HG03039 (cell line): ENCODE measurements around the gene RBM38.
A peak's percentile ranks its signal among the peaks of the same experiment; 100 is the strongest.
"Not testable (repeated sequence)": the region's sequence is repeated elsewhere in the genome, so short reads cannot be mapped to it uniquely, and the experiment has no call there.

Experiments used
- ATAC-seq: cut with Tn5 transposase; IDR thresholded peaks from one replicate; pipeline ENCODE4 v1.9.1; 2021; ENCODE audit warnings: mild to moderate bottlenecking, moderate library complexity; ENCODE audit not compliant: unreplicated experiment

RBM38 gene

GRCh38 chr20:57390604-57391438 lies at the start of gene RBM38:
TSS of gene RBM38 (plus strand) at chr20:57391396. CDS start at chr20:57391582, 186 bp downstream.
- ATAC-seq: peak; percentile 41

DNA sequence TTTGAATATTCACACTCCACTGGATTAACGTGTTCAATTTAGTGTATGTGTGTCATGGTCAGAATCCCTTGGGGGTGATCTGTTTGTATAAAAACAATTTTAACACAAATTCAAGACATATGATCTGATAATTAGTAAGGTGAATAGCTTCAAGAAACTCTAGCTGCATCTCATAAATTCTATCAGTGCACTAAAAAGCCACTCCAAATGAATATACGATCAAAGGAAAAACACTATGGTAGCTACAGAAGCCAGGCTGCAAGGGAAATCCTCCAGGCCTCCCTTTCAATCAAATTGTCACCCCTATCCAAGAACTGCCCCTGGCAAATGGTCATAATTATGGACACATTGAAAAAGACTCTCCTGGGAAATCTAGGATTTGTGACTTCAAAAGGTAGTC lies 49.5 kb upstream of the RBM38 start:
- ATAC-seq: no peak

DNA sequence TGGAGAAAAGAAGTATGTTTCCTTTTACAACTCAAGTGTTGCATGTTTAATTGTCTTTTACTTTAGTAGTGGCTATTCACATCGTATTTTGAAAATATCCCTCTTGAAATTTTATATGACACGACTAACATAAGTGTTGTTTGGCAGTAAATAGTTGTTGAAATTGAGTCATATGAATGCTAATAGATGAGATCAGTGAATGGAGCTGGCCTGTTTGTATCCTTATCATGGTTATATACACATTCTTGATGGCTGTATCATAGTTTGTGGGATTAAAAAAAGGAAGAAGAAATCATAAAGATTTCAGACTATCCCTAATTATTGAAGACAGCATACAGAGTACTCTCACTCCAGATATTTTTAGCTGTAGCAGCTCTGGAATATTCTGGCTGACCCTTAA lies 48.4 kb upstream of the RBM38 start:
- no peak for ATAC-seq

GRCh38 chr20:57346477-57346876 lies 44.7 kb upstream of the RBM38 start:
- ATAC-seq: no peak

GRCh38 chr20:57347393-57347792 lies 43.8 kb upstream of the RBM38 start:
- no peak for ATAC-seq

DNA sequence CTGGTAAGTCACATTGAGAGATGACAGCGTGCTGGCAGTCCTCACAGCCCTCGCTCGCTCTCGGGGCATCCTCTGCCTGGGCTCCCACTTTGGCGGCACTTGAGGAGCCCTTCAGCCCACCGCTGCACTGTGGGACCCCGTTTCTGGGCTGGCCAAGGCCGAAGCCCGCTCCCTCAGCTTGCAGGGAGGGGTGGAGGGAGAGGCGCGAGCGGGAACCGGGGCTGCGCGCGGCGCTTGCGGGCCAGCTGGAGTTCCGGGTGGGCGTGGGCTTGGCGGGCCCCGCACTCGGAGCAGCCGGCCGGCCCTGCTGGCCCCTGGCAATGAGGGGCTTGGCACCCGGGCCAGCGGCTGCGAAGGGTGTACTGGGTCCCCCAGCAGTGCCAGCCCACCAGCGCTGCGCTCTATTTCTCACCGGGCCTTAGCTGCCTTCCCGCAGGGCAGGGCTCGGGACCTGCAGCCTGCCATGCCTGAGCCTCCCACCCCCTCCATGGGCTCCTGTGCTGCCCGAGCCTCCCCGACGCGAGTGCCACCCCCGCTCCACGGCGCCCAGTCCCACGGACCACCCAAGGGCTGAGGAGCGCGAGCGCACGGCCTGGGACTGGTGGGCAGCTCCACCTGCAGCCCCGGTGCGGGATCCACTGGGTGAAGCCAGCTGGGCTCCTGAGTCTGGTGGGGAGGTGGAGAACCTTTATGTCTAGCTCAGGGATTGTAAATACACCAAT lies 42.8 kb upstream of the RBM38 start:
- not testable (repeated sequence) for ATAC-seq

GRCh38 chr20:57348922-57349574 lies 42.1 kb upstream of the RBM38 start:
- ATAC-seq: not testable (repeated sequence)

DNA sequence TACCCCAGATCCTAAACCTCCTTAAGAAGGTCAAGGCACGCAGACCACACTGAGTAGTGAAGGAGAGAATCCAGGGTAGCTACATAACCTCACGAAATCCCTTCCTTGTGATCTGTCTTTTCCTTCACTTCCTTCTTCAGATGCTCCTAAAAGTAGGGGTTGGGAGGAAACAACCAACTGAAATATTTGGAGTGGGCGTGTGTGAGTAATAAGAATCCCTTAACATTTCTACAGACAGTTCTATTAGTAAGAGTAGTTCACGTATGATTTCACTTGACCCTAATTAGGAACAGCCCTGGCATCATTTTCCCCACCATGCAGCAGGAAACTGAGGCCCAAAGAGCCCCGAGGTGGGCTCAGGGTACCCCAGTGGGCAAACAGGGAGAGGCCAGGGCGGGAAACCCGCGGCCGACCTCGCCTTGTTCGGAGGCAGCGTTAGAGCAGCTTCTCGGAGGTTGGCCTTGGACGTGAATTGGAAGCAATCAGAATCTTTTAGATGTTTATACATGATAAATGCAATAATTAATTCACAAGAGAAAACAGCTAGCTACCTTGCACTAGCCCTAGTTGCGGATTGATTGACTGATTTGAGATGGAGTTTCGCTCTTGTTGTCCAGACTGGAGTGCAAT lies 41.0 kb upstream of the RBM38 start:
- ATAC-seq: no peak

GRCh38 chr20:57350726-57351041 lies 40.5 kb upstream of the RBM38 start:
- not testable (repeated sequence) for ATAC-seq

DNA sequence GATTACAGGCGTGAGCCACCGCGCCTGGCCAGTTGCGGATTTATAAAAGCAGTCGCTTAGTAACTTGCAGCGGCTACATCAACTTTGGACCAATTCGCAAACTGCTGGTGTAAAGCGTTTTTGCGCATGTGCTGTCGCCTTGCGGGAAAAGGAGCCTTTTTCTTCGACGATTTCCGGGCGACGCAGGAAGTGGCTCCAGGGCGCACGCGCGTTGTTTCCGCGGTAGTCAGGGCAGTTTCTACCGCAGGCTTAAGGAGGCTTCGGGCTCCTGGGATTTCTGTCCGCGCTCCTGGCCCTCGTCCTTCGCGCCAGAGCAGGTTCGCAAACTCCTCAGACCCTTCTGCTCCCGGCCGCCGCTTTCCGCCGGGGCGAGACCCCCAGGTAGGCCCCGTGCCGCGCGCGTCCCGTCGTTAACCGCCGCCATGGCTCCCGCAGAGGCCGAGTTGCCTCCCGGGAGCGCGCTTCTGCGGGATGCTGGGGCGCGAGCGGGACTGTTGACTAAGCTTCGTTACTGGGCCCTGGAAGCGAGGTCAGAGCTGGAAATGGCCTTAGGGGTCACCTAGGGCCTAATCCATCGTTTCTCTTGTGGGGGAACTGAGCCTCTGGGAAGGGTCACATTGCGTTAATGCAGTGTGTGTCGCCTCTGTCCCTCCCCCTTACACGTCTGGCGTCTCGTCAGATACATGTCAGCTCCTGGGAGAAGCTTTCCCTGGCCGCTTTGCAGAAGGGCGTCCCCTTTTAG lies 40.0 kb upstream of the RBM38 start, which contains the start of gene RAE1:
RAE1 (plus strand) TSS at position 214 of the 742 bp plus-strand sequence. CDS start 2,784 bp downstream, outside the sequence.
- peak; percentile 61 for ATAC-seq

- no peak for ATAC-seq
Observed at GRCh38 chr20:57352305-57352704, 38.9 kb upstream of the RBM38 start.

DNA sequence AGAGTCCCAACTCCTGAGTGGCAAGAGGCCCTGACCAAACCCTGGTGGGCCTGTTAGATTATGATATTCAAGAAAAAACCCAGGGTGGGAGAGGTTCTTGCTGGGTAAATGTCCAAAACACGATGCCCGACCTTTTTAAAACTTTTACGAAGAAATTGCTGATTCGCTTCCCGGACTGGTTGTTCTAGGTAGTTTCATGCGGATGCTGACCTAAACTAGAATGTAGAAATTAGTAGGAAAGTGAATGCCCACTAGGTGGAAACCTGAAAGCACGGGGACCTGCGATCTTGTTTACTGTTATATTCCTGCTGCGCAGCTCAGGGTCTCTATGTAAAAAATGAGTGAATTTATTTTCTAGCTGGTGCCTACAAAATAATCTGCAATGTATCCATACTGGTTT lies 37.8 kb upstream of the RBM38 start:
- no peak for ATAC-seq

DNA sequence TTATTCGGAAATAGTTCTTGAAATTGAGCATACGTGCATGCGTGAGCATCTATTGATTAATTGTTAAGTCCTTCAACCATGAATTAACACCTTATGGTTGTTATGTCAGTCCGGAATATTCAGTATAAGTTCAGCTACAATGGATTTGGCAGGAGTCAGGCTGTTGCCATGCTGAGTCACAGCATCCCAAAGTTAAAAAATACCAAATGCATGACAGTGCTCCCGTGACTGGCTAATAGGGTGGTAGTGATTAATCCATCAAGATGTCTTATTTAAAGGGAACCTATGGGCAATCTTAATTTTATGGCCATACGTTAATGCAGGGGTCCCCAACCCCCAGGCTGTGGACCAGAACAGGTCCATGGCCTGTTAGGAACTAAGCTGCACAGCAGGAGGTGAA lies 29.7 kb upstream of the RBM38 start:
- ATAC-seq: no peak

GRCh38 chr20:57364451-57364850 lies 26.7 kb upstream of the RBM38 start:
- ATAC-seq: no peak

- no peak for ATAC-seq
Observed at GRCh38 chr20:57369596-57369995, 21.6 kb upstream of the RBM38 start.

- no peak for ATAC-seq
Observed at GRCh38 chr20:57370316-57370715, 20.9 kb upstream of the RBM38 start.

GRCh38 chr20:57371363-57371762 lies 19.8 kb upstream of the RBM38 start:
- no peak for ATAC-seq

- ATAC-seq: no peak
Observed at GRCh38 chr20:57372157-57372556, 19.0 kb upstream of the RBM38 start.

DNA sequence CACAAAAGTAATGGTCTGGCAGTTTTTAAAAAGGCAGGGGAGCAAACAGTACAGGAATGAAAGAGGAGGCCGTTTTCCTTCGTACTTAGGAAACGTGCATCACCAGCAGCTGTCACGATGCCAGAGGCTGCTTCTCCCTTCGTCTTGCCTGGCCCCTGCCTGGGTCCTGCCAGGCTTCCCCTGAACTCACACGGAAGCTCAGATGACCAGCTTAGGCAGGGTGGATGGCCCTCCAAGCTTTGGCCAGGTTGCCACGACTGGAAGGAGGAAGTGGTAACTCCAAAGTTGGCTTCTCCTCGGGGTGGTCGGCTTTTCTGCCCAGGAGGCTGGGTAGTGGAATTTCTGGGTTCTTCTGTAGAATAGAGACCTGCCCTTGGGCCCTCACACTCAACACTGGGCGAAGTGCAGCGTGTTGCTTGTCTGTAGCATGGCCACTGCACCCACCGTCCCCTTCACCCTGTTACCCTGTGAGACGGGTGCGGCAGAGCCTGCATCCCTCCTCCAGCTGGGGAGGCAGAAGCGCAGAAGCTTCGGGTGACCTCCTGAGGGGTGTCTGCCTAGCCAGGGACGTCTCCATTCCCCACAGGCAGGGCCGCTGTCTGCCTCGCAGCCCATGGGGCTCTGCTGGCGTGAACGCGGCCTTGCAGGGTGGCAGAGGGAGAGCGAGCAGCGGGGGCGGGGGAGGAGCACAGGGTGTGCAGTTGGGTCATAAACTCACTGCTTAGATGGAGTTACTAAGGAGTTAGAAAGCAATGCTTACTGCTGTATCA lies 18.4 kb upstream of the RBM38 start:
- ATAC-seq: no peak
